Retinal pigment epithelial cell (primary cell): ENCODE measurements around the gene EVX2.

ENCODE experiments used
- DNase-seq: peaks from one replicate; pipeline ENCODE4 v3.0.0-alpha.2; 2010; ENCODE audit warnings: low read depth
- H3K4me3 ChIP-seq: 2 replicates; pipeline ENCODE4 v1.5.1; 2011; ENCODE audit warnings: mild to moderate bottlenecking, low read length, control low read depth, moderate library complexity
- CTCF ChIP-seq: conservative IDR thresholded peaks from 2 replicates; pipeline ENCODE4 v1.5.1; 2011; ENCODE audit warnings: low read depth, low read length, control low read depth, inconsistent platforms

Gene EVX2

GRCh38 chr2:176129813-176130146 is 46.0 kb upstream of the EVX2 start:
- H3K4me3 ChIP-seq: no peak overlapping the region
- no peak for DNase-seq
- TF ChIP-seq CTCF: no peak

- H3K4me3 ChIP-seq: no peak within 1 kb of the TSS
- TF ChIP-seq CTCF: no peak
- no peak for DNase-seq
Measured at GRCh38 chr2:176128982-176129796, 45.4 kb upstream of the EVX2 start, which contains the start of gene HOXD8. TSS of gene HOXD8 (plus strand) at chr2:176129705. CDS start at chr2:176130367, 662 bp downstream.

GRCh38 chr2:176128172-176128981 is 44.6 kb upstream of the EVX2 start:
- no peak for DNase-seq
- no peak for TF ChIP-seq CTCF
- no peak overlapping the region for H3K4me3 ChIP-seq

GRCh38 chr2:176127774-176128072 is 44.0 kb upstream of the EVX2 start:
- H3K4me3 ChIP-seq: no peak overlapping the region
- no peak for TF ChIP-seq CTCF

GRCh38 chr2:176126929-176127773 is 43.4 kb upstream of the EVX2 start:
- TF ChIP-seq CTCF: peak; percentile 75
- no peak for DNase-seq
- no peak overlapping the region for H3K4me3 ChIP-seq

More at GRCh38 chr2:176127774-176128072, 44.0 kb upstream of the EVX2 start:
- DNase-seq: no peak

- H3K4me3 ChIP-seq: no peak overlapping the region
- no peak for DNase-seq
- no peak for TF ChIP-seq CTCF
Measured at GRCh38 chr2:176125772-176126054, 42.0 kb upstream of the EVX2 start.
